Transverse colon (tissue), 4 donors: Measurements from ENCODE around the gene MEFV.

Experiments
- CTCF ChIP-seq, 5 experiments: fragments of 200-600 bp in 3 of 5; fragments of 450-650 bp in 2 of 5; sonication (generic) in 3 of 5; IDR thresholded peaks; 1 replicate in 2 of 5; 2 replicates in 3 of 5; pipeline ENCODE4 v1.5.1; 2016 to 2017; ENCODE audit warnings: antibody characterized with exemption in 5 of 5, inconsistent platforms in 3 of 5, mild to moderate bottlenecking in 2 of 5, moderate library complexity in 1 of 5
- EP300 ChIP-seq: sonication (generic); formaldehyde crosslinking; IDR thresholded peaks from one replicate; pipeline ENCODE4 v1.6.1; 2017; ENCODE audit warnings: antibody characterized with exemption, low read depth
- POLR2A ChIP-seq: fragments of 450-650 bp; IDR thresholded peaks from one replicate; pipeline ENCODE4 v1.6.1; 2016; ENCODE audit warnings: antibody characterized with exemption, mild to moderate bottlenecking, moderate library complexity
- POLR2AphosphoS5 ChIP-seq, 3 donors: sonication (generic); formaldehyde crosslinking; IDR thresholded peaks; one replicate each; pipeline ENCODE4 v1.6.1; 2016; ENCODE audit warnings: antibody characterized with exemption in 3 of 3

GRCh38 chr16:3248596-3248995 lies 7.8 kb downstream of the MEFV start:
- no peak for TF ChIP-seq EP300
- no peak for TF ChIP-seq CTCF (IDR thresholded peaks at IDR 0.05)
- TF ChIP-seq POLR2AphosphoS5 (IDR thresholded peaks at IDR 0.05), result no peak
- TF ChIP-seq POLR2A, result no peak
